ENCODE data around the gene PAX7. TPM values are rescaled to one million over a fixed set of nuclear protein-coding genes. Genes with fewer than 3 reads are reported as not detected.

PAX7 gene
- total RNA-seq, 1 experiment from 2014 or later, result 0.15 TPM

DNA sequence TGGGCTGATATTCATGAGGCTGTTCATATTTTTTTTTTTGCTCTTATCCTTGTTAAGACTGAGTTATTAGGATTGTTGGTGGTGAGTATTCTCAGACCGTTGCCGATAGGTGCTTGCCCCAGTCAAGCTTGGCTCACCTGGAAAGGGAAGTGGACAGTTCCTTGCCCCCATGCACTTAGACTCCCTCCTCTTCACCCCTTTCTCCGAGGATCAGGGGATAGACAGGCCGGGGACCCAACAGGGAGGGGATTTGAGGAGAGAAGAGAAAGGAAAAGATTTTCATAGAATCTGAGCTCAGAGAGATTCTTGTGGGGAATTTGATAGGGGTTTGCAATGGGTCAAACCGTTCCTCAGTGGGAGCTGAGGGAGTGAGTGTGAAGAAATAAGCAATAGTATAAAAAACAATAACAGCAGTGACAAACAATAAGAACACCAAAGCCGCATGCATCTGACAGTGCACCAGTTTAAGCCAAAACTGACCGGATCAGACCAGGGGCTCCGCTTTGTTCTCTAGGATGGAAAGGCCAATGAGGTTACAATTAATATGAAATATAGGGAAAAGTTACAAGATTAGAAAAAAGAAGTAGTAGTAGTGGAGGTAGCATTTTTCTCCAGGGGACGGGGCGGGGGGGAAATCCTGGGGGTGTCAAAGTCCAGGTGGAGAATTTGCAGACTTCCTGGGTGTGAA lies 8.9 kb downstream of the PAX7 start:
- Histone ChIP-seq H4K5ac (ENCODE audit: insufficient read length, low read depth, low read length) (no peak overlapping the region), H2BK20ac (ENCODE audit: low read depth, low read length, poor library complexity, severe bottlenecking) (no peak overlapping the region), H2BK15ac (ENCODE audit: low read depth, low read length) (no peak overlapping the region), H2AK5ac (ENCODE audit: insufficient read length, low read length) (no peak overlapping the region), H3K18ac (ENCODE audit: insufficient read length, low read depth, low read length) (no peak overlapping the region), H3K56ac (ENCODE audit: insufficient read length, low read depth, low read length) (no peak overlapping the region), H3K23me2 (ENCODE audit: insufficient read length, low read depth, low read length, poor library complexity, severe bottlenecking) (peaks cover 28% of the 10 kb centered on the region), H4K8ac (replicated peaks; ENCODE audit: insufficient read length, low read depth, low read length) (no peak overlapping the region), H3K27ac (ENCODE audit: insufficient read length, low read depth, low read length) (no peak overlapping the region), H4K20me1 (ENCODE audit: control insufficient read depth, insufficient read depth, insufficient read length) (no peaks in the 10 kb centered on the region), H3K23ac (ENCODE audit: insufficient read length, low read depth, low read length) (no peak overlapping the region), H4K91ac (ENCODE audit: insufficient read length, low read depth, low read length) (no peak overlapping the region), H3K79me2 (ENCODE audit: insufficient read depth, low read length) (no peaks in the 10 kb centered on the region), H3K4ac (ENCODE audit: low read depth, low read length) (no peak overlapping the region), H3K14ac (ENCODE audit: insufficient read depth, low read length) (no peak overlapping the region), H3K27me3 (ENCODE audit: insufficient read depth, low read length) (peaks cover 82% of the 10 kb centered on the region), H3K4me2 (ENCODE audit: insufficient read depth, insufficient read length, low read length) (peak overlapping the region; percentile 64), H3K4me1 (ENCODE audit: insufficient read depth, low read length) (0 out of 2 replicates have a peak, but pooled peaks cover 2% of the 10 kb centered on the region), H3K9me3 (ENCODE audit: control insufficient read depth, low read depth, low read length) (no peaks in the 10 kb centered on the region), H3K79me1 (ENCODE audit: insufficient read depth, low read depth, low read length, poor library complexity, severe bottlenecking) (no peaks in the 10 kb centered on the region), H3K9ac (ENCODE audit: extremely low read depth, insufficient read length, low read length) (no peak overlapping the region), H2BK120ac (ENCODE audit: low read depth, low read length, poor library complexity, severe bottlenecking) (no peak overlapping the region), H3T11ph (ENCODE audit: low read length) (no peak overlapping the region), H2BK5ac (ENCODE audit: insufficient read length, low read length) (no peak overlapping the region), H2BK12ac (ENCODE audit: insufficient read length, low read depth, low read length) (no peak overlapping the region), H2AFZ (ENCODE audit: low read length) (no peak overlapping the region)
- no peak for TF ChIP-seq CTCF (conservative IDR thresholded peaks at IDR 0.05)
- peak overlapping the region in 1 of 2 experiments; percentile 81; a peak in 3 of 5 replicates for H3K4me3 Mint-ChIP-seq
- DNase-seq, result no peak
- H3K27me3 Mint-ChIP-seq (ENCODE audit: low read depth), result peaks cover 100% of the 10 kb centered on the region
- no CpG with 5 or more reads among the region's 10 CpGs for WGBS (ENCODE audit: extremely low coverage, insufficient read length, low lambda C conversion rate)
- peaks cover 0 to 18% of the 10 kb centered on the region in 2 experiments; a peak in 2 of 5 replicates for H3K9me3 Mint-ChIP-seq
- H3K4me1 Mint-ChIP-seq, result peaks cover 63 to 77% of the 10 kb centered on the region in 2 experiments
- peak overlapping the region in 1 of 3 experiments; percentile 72; a peak in 2 of 7 replicates for H3K27ac Mint-ChIP-seq
- no peaks in the 10 kb centered on the region; a peak in 1 of 7 replicates for H3K36me3 Mint-ChIP-seq (ENCODE audit: insufficient read depth in 1 of 3, low read depth in 3 of 3)

Measured in H9 (cell line).